GM18868 (cell line): ENCODE data around the gene APCDD1L.

Experiments used
- ATAC-seq: cut with Tn5 transposase; IDR thresholded peaks from one replicate; pipeline ENCODE4 v1.9.1; 2021; ENCODE audit warnings: mild to moderate bottlenecking, moderate library complexity; ENCODE audit not compliant: unreplicated experiment

The APCDD1L gene

GRCh38 chr20:58469616-58470015 is 45.6 kb downstream of the APCDD1L start:
- ATAC-seq = no peak

- ATAC-seq = no peak
These were observed 47.3 kb downstream of the APCDD1L start for GRCh38 chr20:58467572-58468527.

- ATAC-seq = no peak
These were observed 48.2 kb downstream of the APCDD1L start for GRCh38 chr20:58466729-58467571.

GRCh38 chr20:58466095-58466708 is 49.0 kb downstream of the APCDD1L start:
- ATAC-seq = no peak

- no peak for ATAC-seq
These were observed 50.4 kb downstream of the APCDD1L start for GRCh38 chr20:58464838-58465237.

GRCh38 chr20:58463256-58463655 is 51.9 kb downstream of the APCDD1L start:
- ATAC-seq = no peak

- ATAC-seq = no peak
These were observed 53.3 kb downstream of the APCDD1L start for GRCh38 chr20:58461899-58462298.

GRCh38 chr20:58461104-58461503 is 54.1 kb downstream of the APCDD1L start:
- ATAC-seq = no peak

GRCh38 chr20:58459058-58459750 is 56.0 kb downstream of the APCDD1L start:
- peak; percentile 33 for ATAC-seq

GRCh38 chr20:58458342-58459057 is 56.7 kb downstream of the APCDD1L start:
- peak; percentile 98 for ATAC-seq

- no peak for ATAC-seq
These were observed 58.0 kb downstream of the APCDD1L start for GRCh38 chr20:58457083-58457695.

- no peak for ATAC-seq
These were observed 60.7 kb downstream of the APCDD1L start for GRCh38 chr20:58454460-58454859.

- ATAC-seq = no peak
These were observed 61.8 kb downstream of the APCDD1L start for GRCh38 chr20:58453391-58453790.

- ATAC-seq = no peak
These were observed 62.4 kb downstream of the APCDD1L start for GRCh38 chr20:58452667-58453255.

- peak; percentile 59 for ATAC-seq
These were observed 64.9 kb downstream of the APCDD1L start for GRCh38 chr20:58450254-58450653.

- no peak for ATAC-seq
These were observed 65.4 kb downstream of the APCDD1L start for GRCh38 chr20:58449681-58450221.

GRCh38 chr20:58448958-58449357 is 66.2 kb downstream of the APCDD1L start:
- no peak for ATAC-seq

GRCh38 chr20:58447511-58448391 is 67.4 kb downstream of the APCDD1L start:
- ATAC-seq = no peak
